Measurements from ENCODE around the gene SAMD10.

DNA sequence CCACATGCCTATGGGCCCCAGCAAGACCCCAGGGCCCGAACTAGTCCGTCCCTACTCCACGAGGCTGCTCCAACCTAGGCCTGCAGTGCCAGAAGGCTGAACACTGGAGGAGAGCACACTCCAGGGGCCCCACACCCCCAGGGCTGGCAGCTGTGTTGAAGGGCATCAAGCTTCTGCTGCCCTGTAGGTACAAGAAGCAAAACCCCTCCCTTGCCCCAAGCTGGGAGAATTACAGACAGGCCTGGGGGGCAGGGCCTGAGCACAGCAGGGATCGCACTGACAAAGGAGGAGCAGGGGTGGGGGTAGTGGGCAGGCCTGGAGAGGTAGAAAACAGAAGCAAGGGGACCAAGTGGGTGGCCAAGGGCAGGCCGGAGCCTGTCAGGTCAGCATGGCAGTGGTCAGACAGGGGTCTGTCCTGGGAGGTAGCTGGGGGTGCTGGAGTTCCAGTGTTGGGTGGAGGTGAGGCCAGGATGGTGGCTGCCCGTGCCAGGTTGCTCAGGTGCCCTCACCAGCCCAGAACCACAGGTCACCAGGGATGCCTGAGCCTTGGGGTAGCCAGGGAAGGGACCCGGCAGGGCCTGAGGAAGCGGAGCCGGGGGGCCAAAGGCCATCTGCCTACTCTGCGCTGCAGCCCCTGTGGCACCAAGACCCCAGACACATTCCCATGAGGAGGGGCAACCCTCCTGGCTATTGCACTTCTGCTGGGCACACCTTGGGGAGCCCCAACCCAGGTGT lies 20.3 kb downstream of the SAMD10 start:
- no peak for TF ChIP-seq POLR2A (IDR thresholded peaks at IDR 0.05)
- TF ChIP-seq, protein P1, sequence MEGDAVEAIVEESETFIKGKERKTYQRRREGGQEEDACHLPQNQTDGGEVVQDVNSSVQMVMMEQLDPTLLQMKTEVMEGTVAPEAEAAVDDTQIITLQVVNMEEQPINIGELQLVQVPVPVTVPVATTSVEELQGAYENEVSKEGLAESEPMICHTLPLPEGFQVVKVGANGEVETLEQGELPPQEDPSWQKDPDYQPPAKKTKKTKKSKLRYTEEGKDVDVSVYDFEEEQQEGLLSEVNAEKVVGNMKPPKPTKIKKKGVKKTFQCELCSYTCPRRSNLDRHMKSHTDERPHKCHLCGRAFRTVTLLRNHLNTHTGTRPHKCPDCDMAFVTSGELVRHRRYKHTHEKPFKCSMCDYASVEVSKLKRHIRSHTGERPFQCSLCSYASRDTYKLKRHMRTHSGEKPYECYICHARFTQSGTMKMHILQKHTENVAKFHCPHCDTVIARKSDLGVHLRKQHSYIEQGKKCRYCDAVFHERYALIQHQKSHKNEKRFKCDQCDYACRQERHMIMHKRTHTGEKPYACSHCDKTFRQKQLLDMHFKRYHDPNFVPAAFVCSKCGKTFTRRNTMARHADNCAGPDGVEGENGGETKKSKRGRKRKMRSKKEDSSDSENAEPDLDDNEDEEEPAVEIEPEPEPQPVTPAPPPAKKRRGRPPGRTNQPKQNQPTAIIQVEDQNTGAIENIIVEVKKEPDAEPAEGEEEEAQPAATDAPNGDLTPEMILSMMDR (IDR thresholded peaks at IDR 0.05) = no peak

All from esophagus squamous epithelium (tissue), 4 donors.